HCT116 (cell line): Measurements from ENCODE around the gene DDR1. TPM values are rescaled to one million over a fixed set of nuclear protein-coding genes. Genes with fewer than 3 reads are reported as not detected.

Experiments
- ATAC-seq: fragments of 200-7000 bp; cut with Tn5 transposase; 2 replicates; pipeline ENCODE4 v1.9.1; 2020; ENCODE audit warnings: mild to moderate bottlenecking, moderate library complexity
- BruUV-seq: library from RNA; stranded (reverse); fragments of 400-500 nt; replicated peaks from 2 replicates; lab custom pipeline; 2021; lab: Mats Ljungman, UMichigan
- CTCF ChIA-PET: fragments of 300-600 bp; sonication (Branson Sonifier 250); formaldehyde crosslinking; loops from one replicate; lab custom pipeline; 2021; ENCODE audit warnings: antibody characterized with exemption; lab: Charles Lee
- POLR2A ChIA-PET: fragments of 300-600, 350-600 bp; sonication (Branson Sonifier 250); formaldehyde crosslinking; loops from one replicate; lab custom pipeline; 2021; ENCODE audit warnings: antibody characterized with exemption; lab: Charles Lee
- RAD21 ChIA-PET, 2 experiments: fragments of 300-600 bp; sonication (Branson Sonifier 250); formaldehyde crosslinking; loops; one replicate each; lab custom pipeline; 2023; ENCODE audit warnings: low total read pairs in 2 of 2; ENCODE audit not compliant: uncharacterized antibody in 2 of 2, unreplicated experiment in 2 of 2, low non-redundant PET in 1 of 2; lab: Charles Lee
- DNase-seq: peaks from one replicate; pipeline ENCODE4 v3.0.0-alpha.2; 2010; ENCODE audit warnings: low read depth, low spot score
- H2AFZ ChIP-seq: fragments of 200-600 bp; shearing (Covaris generic), sonication (generic); 2 replicates; pipeline ENCODE4 v1.6.1; 2017; ENCODE audit warnings: low read depth, mixed run types, mixed read lengths, antibody characterized with exemption, low read length; ENCODE audit not compliant: poor library complexity, severe bottlenecking
- H3K27ac ChIP-seq: 2 replicates; pipeline ENCODE4 v1.5.1; 2012; ENCODE audit warnings: low read depth, low read length
- H3K27me3 ChIP-seq: fragments of 200-600 bp; sonication (generic); 2 replicates; pipeline ENCODE4 v1.6.1; 2016; ENCODE audit warnings: mixed run types, low read length, mixed read lengths; ENCODE audit not compliant: insufficient read depth
- H3K36me3 ChIP-seq, 2 experiments: fragments of 200-500 bp in 1 of 2; fragments of 200-600 bp in 1 of 2; sonication (Bioruptor generic) in 1 of 2; sonication (generic) in 1 of 2; 2 replicates each; pipeline versions ENCODE4 v1.5.1 to v1.6.1; 2014 to 2016; ENCODE audit warnings: low read length in 2 of 2, inconsistent platforms in 1 of 2, mixed read lengths in 1 of 2, mixed run types in 1 of 2; ENCODE audit not compliant: insufficient read depth in 2 of 2, control insufficient read depth in 1 of 2
- H3K4me1 ChIP-seq, 2 experiments: fragments of 200-600 bp in 1 of 2; sonication (generic) in 1 of 2; 2 replicates each; pipeline versions ENCODE4 v1.5.1 to v1.6.1; 2012 to 2017; ENCODE audit warnings: low read length in 2 of 2, inconsistent platforms in 1 of 2, mild to moderate bottlenecking in 1 of 2, mixed read lengths in 1 of 2, mixed run types in 1 of 2, moderate library complexity in 1 of 2; ENCODE audit not compliant: insufficient read depth in 2 of 2, control insufficient read depth in 1 of 2
- H3K4me2 ChIP-seq: fragments of 200-600 bp; sonication (generic); 2 replicates; pipeline ENCODE4 v1.6.1; 2017; ENCODE audit warnings: mixed run types, low read length, mixed read lengths
- H3K4me3 ChIP-seq, 2 experiments: fragments of 200-600 bp in 1 of 2; sonication (generic) in 1 of 2; replicated peaks in 1 of 2; 2 replicates each; pipeline ENCODE4 v1.5.1; 2011 to 2016; ENCODE audit warnings: low read length in 2 of 2, control low read depth in 1 of 2, low read depth in 1 of 2, mild to moderate bottlenecking in 1 of 2, mixed read lengths in 1 of 2, mixed run types in 1 of 2
- H3K79me2 ChIP-seq: fragments of 200-600 bp; sonication (generic); 2 replicates; pipeline ENCODE4 v1.6.1; 2017; ENCODE audit warnings: mild to moderate bottlenecking, mixed run types, low read length, moderate library complexity, mixed read lengths; ENCODE audit not compliant: insufficient read depth
- H3K9ac ChIP-seq: fragments of 200-600 bp; sonication (generic); 2 replicates; pipeline ENCODE4 v1.6.1; 2016; ENCODE audit warnings: low read length, mixed read lengths
- H3K9me2 ChIP-seq: fragments of 200-600 bp; sonication (generic), shearing (Covaris generic); 2 replicates; pipeline ENCODE4 v1.6.1; 2017; ENCODE audit warnings: mixed run types, mild to moderate bottlenecking, moderate library complexity; ENCODE audit not compliant: insufficient read depth
- H3K9me3 ChIP-seq, 2 experiments: fragments of 200-500 bp in 1 of 2; fragments of 200-600 bp in 1 of 2; sonication (Bioruptor generic) in 1 of 2; sonication (generic) in 1 of 2; 2 replicates each; pipeline ENCODE4 v1.6.1; 2014 to 2017; ENCODE audit warnings: low read length in 2 of 2, mixed read lengths in 2 of 2, inconsistent platforms in 1 of 2, low read depth in 1 of 2, mild to moderate bottlenecking in 1 of 2, mixed run types in 1 of 2, moderate library complexity in 1 of 2; ENCODE audit not compliant: control insufficient read depth in 1 of 2, insufficient read depth in 1 of 2
- H4K20me1 ChIP-seq: fragments of 200-600 bp; sonication (generic), shearing (Covaris generic); 2 replicates; pipeline ENCODE4 v1.6.1; 2017; ENCODE audit warnings: mixed run types, mild to moderate bottlenecking, moderate library complexity; ENCODE audit not compliant: insufficient read depth
- ATF3 ChIP-seq: IDR thresholded peaks from 2 replicates; pipeline ENCODE4 v1.6.1; 2012
- CEBPB ChIP-seq: IDR thresholded peaks from 2 replicates; pipeline ENCODE4 v1.6.1; 2012; ENCODE audit warnings: low read depth
- CTCF ChIP-seq, 3 experiments: fragments of 200-600 bp in 1 of 3; sonication (generic) in 1 of 3; IDR thresholded peaks in 2 of 3; conservative IDR thresholded peaks in 1 of 3; 2 replicates each; pipeline ENCODE4 v1.5.1; 2012 to 2017; ENCODE audit warnings: low read depth in 2 of 3, low read length in 2 of 3, antibody characterized with exemption in 1 of 3, borderline replicate concordance in 1 of 3, control low read depth in 1 of 3, mild to moderate bottlenecking in 1 of 3, mixed read lengths in 1 of 3, mixed run types in 1 of 3, moderate library complexity in 1 of 3; ENCODE audit not compliant: insufficient read depth in 1 of 3
- ELF1 ChIP-seq: IDR thresholded peaks from 2 replicates; pipeline ENCODE4 v1.6.1; 2012; ENCODE audit warnings: low read depth, borderline replicate concordance
- EZH2phosphoT487 ChIP-seq: fragments of 200-600 bp; IDR thresholded peaks from 2 replicates; pipeline ENCODE4 v1.6.1; 2018; ENCODE audit warnings: antibody characterized with exemption, borderline replicate concordance
- FOSL1 ChIP-seq: IDR thresholded peaks from 2 replicates; pipeline ENCODE4 v1.6.1; 2012; ENCODE audit warnings: low read depth
- MAX ChIP-seq: IDR thresholded peaks from 2 replicates; pipeline ENCODE4 v1.6.1; 2012
- POLR2A ChIP-seq: IDR thresholded peaks from 2 replicates; pipeline ENCODE4 v1.7.0; 2011; ENCODE audit warnings: borderline replicate concordance; ENCODE audit not compliant: insufficient read depth, insufficient read length; ENCODE audit errors: extremely low read depth
- POLR2AphosphoS5 ChIP-seq: IDR thresholded peaks from 2 replicates; pipeline ENCODE4 v1.6.1; 2011; ENCODE audit warnings: mild to moderate bottlenecking, low read depth, low read length, moderate library complexity
- RAD21 ChIP-seq: IDR thresholded peaks from 2 replicates; pipeline ENCODE4 v1.6.1; 2012; ENCODE audit warnings: low read depth, mild to moderate bottlenecking
- SIN3A ChIP-seq: IDR thresholded peaks from 2 replicates; pipeline ENCODE4 v1.6.1; 2012; ENCODE audit warnings: low read depth
- SRF ChIP-seq: IDR thresholded peaks from 2 replicates; pipeline ENCODE4 v1.6.1; 2012; ENCODE audit warnings: low read depth
- TCF7L2 ChIP-seq: IDR thresholded peaks from 2 replicates; pipeline ENCODE4 v1.7.0; 2011; ENCODE audit warnings: borderline replicate concordance, inconsistent platforms; ENCODE audit not compliant: insufficient read depth, insufficient read length; ENCODE audit errors: extremely low read depth
- YY1 ChIP-seq: IDR thresholded peaks from 2 replicates; pipeline ENCODE4 v1.6.1; 2011; ENCODE audit warnings: low read length, low read depth, moderate library complexity, mild to moderate bottlenecking; ENCODE audit not compliant: insufficient replicate concordance; ENCODE audit errors: extremely low read depth
- ZFX ChIP-seq: fragments of 450-650 bp; IDR thresholded peaks from 2 replicates; pipeline ENCODE4 v1.6.1; 2017
- ZNF274 ChIP-seq: fragments of 200-500 bp; sonication (Bioruptor generic); IDR thresholded peaks from 2 replicates; pipeline ENCODE4 v1.6.1; 2014; ENCODE audit warnings: mild to moderate bottlenecking, low read depth, low read length, inconsistent platforms
- intact Hi-C: fragments of 100-400 bp; cut with micrococcal nuclease; formaldehyde crosslinking; loops from 2 replicates; pipeline ENCODE4 v1.10.0; 2022
- total RNA-seq: library from RNA; stranded (reverse); gene quantifications from one replicate; pipeline ENCODE4 v1.2.1, GENCODE V29; 2021; ENCODE audit not compliant: unreplicated experiment

The DDR1 gene
- total RNA-seq, 1 experiment from 2014 or later = 211 TPM

- ChIA-PET CTCF (interaction anchor here (1.1 kb wide), 1 partner anchor 149 kb away, joined by 3 read pairs; no protein-coding TSS in a partner anchor), POLR2A (no interaction called here), RAD21 (no interaction called here)
- TF ChIP-seq ELF1 (no peak), SIN3A (no peak), POLR2AphosphoS5 (no peak), POLR2A (no peak), CTCF (IDR thresholded peaks at IDR 0.05 in 2 of 3, conservative IDR thresholded peaks at IDR 0.05 in 1 of 3; ENCODE audit: borderline replicate concordance in 1 of 3, insufficient read depth in 1 of 3, low read depth in 2 of 3, low read length in 2 of 3) (no peak), TCF7L2 (no peak), SRF (no peak), ZNF274 (no peak)
- no peaks in the 10 kb centered on the region for H3K9me2 ChIP-seq
- no peak overlapping the region for H3K9ac ChIP-seq
- intact Hi-C loops = no loop called here
- H3K27ac ChIP-seq = no peak overlapping the region
- H2AFZ ChIP-seq = no peak overlapping the region
- H3K79me2 ChIP-seq = no peaks in the 10 kb centered on the region
- no peak overlapping the region for H3K4me3 ChIP-seq
- H3K36me3 ChIP-seq = no peaks in the 10 kb centered on the region
- H4K20me1 ChIP-seq = no peaks in the 10 kb centered on the region
- DNase-seq (no peak), ATAC-seq (no peak)
- H3K4me1 ChIP-seq = peaks cover 14 to 19% of the 10 kb centered on the region in 2 experiments
- no TSS peak for BruUV-seq
- H3K27me3 ChIP-seq = no peaks in the 10 kb centered on the region
- H3K9me3 ChIP-seq = no peaks in the 10 kb centered on the region
- H3K4me2 ChIP-seq = no peak overlapping the region
These were observed 54.4 kb downstream of the DDR1 start for GRCh38 chr6:30938730-30939129.

GRCh38 chr6:30939473-30939872, 55.2 kb downstream of the DDR1 start:
- H3K4me2 ChIP-seq = no peak overlapping the region
- no peak for ATAC-seq
- ChIA-PET CTCF (no interaction called here), RAD21 (no interaction called here), POLR2A (no interaction called here)
- no peaks in the 10 kb centered on the region for H3K27me3 ChIP-seq
- no peak for DNase-seq
- TF ChIP-seq RAD21 = no peak
- TF ChIP-seq ZFX = no peak
- no peak for TF ChIP-seq TCF7L2
- TF ChIP-seq CEBPB = no peak
- TF ChIP-seq ATF3 = no peak
- TF ChIP-seq YY1 = no peak
- TF ChIP-seq EZH2phosphoT487 = no peak
- TF ChIP-seq FOSL1 = no peak
- no peak for TF ChIP-seq POLR2A
- TF ChIP-seq MAX = no peak
- H3K4me1 ChIP-seq = peaks cover 14 to 19% of the 10 kb centered on the region in 2 experiments
- H4K20me1 ChIP-seq = no peaks in the 10 kb centered on the region
- no TSS peak for BruUV-seq
- no peaks in the 10 kb centered on the region for H3K9me3 ChIP-seq
- H3K9ac ChIP-seq = no peak overlapping the region
- intact Hi-C loops = no loop called here
- no peak overlapping the region for H2AFZ ChIP-seq
- H3K4me3 ChIP-seq = no peak overlapping the region
- H3K36me3 ChIP-seq = no peaks in the 10 kb centered on the region
- no peaks in the 10 kb centered on the region for H3K79me2 ChIP-seq
- H3K9me2 ChIP-seq = no peaks in the 10 kb centered on the region
- H3K27ac ChIP-seq = no peak overlapping the region
